Hepatocyte (in vitro differentiated cells): ENCODE results near the gene CALY. TPM values are rescaled to one million over a fixed set of nuclear protein-coding genes. Genes with fewer than 3 reads are reported as not detected.
A peak's percentile ranks its signal among the peaks of the same experiment; 100 is the strongest.

ENCODE experiments used
- DNase-seq: peaks from one replicate; pipeline ENCODE4 v3.0.0-alpha.2; 2016; ENCODE audit warnings: low spot score
- H2AFZ ChIP-seq: fragments of 200-600 bp; sonication (generic); 2 replicates; pipeline ENCODE4 v1.6.0; 2016; ENCODE audit warnings: antibody characterized with exemption, mild to moderate bottlenecking
- H3K27ac ChIP-seq: fragments of 200-600 bp; sonication (generic); 2 replicates; pipeline ENCODE4 v1.5.1; 2016; ENCODE audit warnings: mild to moderate bottlenecking
- H3K27me3 ChIP-seq: fragments of 200-600 bp; sonication (generic); 2 replicates; pipeline ENCODE4 v1.6.1; 2016
- H3K36me3 ChIP-seq: fragments of 200-600 bp; sonication (generic); replicated peaks from 2 replicates; pipeline ENCODE4 v1.5.1; 2016; ENCODE audit warnings: low read depth; ENCODE audit not compliant: insufficient read depth
- H3K4me1 ChIP-seq: fragments of 200-600 bp; sonication (generic); 2 replicates; pipeline ENCODE4 v1.5.1; 2016; ENCODE audit warnings: mild to moderate bottlenecking, moderate library complexity; ENCODE audit not compliant: insufficient read depth
- H3K4me2 ChIP-seq: fragments of 200-600 bp; sonication (generic); 2 replicates; pipeline ENCODE4 v1.6.0; 2016
- H3K4me3 ChIP-seq: fragments of 200-600 bp; sonication (generic); 2 replicates; pipeline ENCODE4 v1.5.1; 2016; ENCODE audit warnings: mild to moderate bottlenecking
- H3K79me2 ChIP-seq: fragments of 200-600 bp; sonication (generic); 2 replicates; pipeline ENCODE4 v1.6.0; 2017; ENCODE audit warnings: mild to moderate bottlenecking
- H3K9me2 ChIP-seq: fragments of 200-600 bp; sonication (generic); replicated peaks from 2 replicates; pipeline ENCODE4 v1.6.0; 2017; ENCODE audit warnings: mild to moderate bottlenecking; ENCODE audit not compliant: insufficient read depth
- H3K9me3 ChIP-seq: fragments of 200-600 bp; sonication (generic); 2 replicates; pipeline ENCODE4 v1.5.1; 2016; ENCODE audit warnings: low read depth, mild to moderate bottlenecking
- H4K20me1 ChIP-seq: fragments of 200-600 bp; sonication (generic); 2 replicates; pipeline ENCODE4 v1.6.0; 2016; ENCODE audit warnings: mild to moderate bottlenecking; ENCODE audit not compliant: insufficient read depth, poor library complexity, severe bottlenecking
- CTCF ChIP-seq: fragments of 200-600 bp; sonication (generic); IDR thresholded peaks from 2 replicates; pipeline ENCODE4 v1.5.1; 2016; ENCODE audit warnings: antibody characterized with exemption, mild to moderate bottlenecking; ENCODE audit not compliant: poor library complexity
- EZH2 ChIP-seq: fragments of 200-600 bp; sonication (generic); IDR thresholded peaks from 2 replicates; pipeline ENCODE4 v1.6.1; 2016; ENCODE audit warnings: antibody characterized with exemption, mild to moderate bottlenecking, borderline replicate concordance
- EZH2phosphoT487 ChIP-seq: fragments of 200-600 bp; sonication (generic); IDR thresholded peaks from one replicate; pipeline ENCODE4 v1.6.1; 2018; ENCODE audit warnings: antibody characterized with exemption, mild to moderate bottlenecking, low read depth, moderate library complexity; ENCODE audit not compliant: unreplicated experiment, severe bottlenecking
- WGBS: methylation state at CpG from one replicate; pipeline ENCODE4 v1.1.6; 2016; ENCODE audit warnings: low lambda C conversion rate; ENCODE audit errors: missing lambda C conversion rate; 5-methylcytosine and 5-hydroxymethylcytosine counted together
- polyA plus RNA-seq: library from polyadenylated mRNA; unstranded; fragments of >200 nt; fragmentation: Nextera tagmentation; extraction: Ambion mirVana; gene quantifications from 2 replicates; pipeline ENCODE4 v1.2.1, GENCODE V29; 2016
- total RNA-seq: library from RNA; depleted of rRNA; stranded (reverse); fragments of >200 nt; gene quantifications from 2 replicates; pipeline ENCODE4 v1.2.3, GENCODE V29; 2014

Gene CALY
- total and polyA plus RNA-seq, 2 experiments from 2014 or later: 2.3 to 3.7 TPM

GRCh38 chr10:133310399-133310755 lies 26.3 kb downstream of the CALY start:
- Histone ChIP-seq H3K27ac (no peak overlapping the region), H3K4me3 (no peak overlapping the region), H2AFZ (no peak overlapping the region), H3K4me2 (no peak overlapping the region), H4K20me1 (peaks cover 23% of the 10 kb centered on the region), H3K79me2 (peaks cover 30% of the 10 kb centered on the region), H3K9me3 (no peaks in the 10 kb centered on the region), H3K9me2 (no peaks in the 10 kb centered on the region), H3K4me1 (peaks cover 7% of the 10 kb centered on the region), H3K27me3 (no peaks in the 10 kb centered on the region), H3K36me3 (no peaks in the 10 kb centered on the region)
- 99% methylated on average over 16 of the region's 16 CpGs for WGBS
- no peak for DNase-seq
- TF ChIP-seq EZH2phosphoT487 (no peak), EZH2 (no peak), CTCF (no peak)

- no peak for DNase-seq
- Histone ChIP-seq H3K9me3 (no peaks in the 10 kb centered on the region), H4K20me1 (peaks cover 28% of the 10 kb centered on the region), H3K27me3 (no peaks in the 10 kb centered on the region), H3K4me1 (peaks cover 7% of the 10 kb centered on the region), H2AFZ (no peak overlapping the region), H3K27ac (no peak overlapping the region), H3K36me3 (no peaks in the 10 kb centered on the region), H3K4me2 (peak overlapping the region; percentile 95), H3K79me2 (peaks cover 35% of the 10 kb centered on the region), H3K4me3 (no peak overlapping the region), H3K9me2 (no peaks in the 10 kb centered on the region)
- 98% methylated on average over 33 of the region's 33 CpGs for WGBS
- TF ChIP-seq CTCF (no peak), EZH2phosphoT487 (no peak), EZH2 (no peak)
Observed at GRCh38 chr10:133309720-133310398, 26.8 kb downstream of the CALY start.

DNA sequence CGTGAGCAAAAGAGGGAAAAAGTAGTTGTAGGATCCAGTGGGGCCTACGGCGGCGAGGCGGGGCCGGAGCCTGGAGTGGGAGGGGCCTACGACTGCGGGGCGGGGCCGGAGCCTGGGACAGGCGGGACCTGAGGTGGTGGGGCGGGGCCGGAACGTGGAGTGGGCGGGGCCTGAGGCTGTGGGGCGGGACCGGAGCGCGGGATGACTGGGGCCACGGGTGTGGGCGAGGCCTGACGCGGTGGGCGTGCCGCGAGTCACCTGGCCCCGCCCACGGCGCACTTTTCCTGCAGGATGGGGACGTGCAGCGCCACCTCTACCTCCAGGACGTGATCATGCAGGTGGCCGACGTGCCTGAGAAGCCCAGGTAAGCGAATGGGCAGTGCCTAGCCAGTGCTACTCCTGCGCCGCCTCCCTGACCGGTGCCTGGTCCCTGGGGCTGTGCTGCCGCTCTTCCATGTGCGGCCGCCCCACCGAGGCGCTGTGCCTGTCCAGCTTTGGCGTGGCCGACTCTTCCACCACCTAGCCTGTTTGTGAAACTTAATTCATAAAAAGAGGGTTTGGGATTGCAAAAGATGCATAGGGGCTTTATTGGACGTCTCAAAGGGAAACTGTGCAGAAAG lies 27.5 kb downstream of the CALY start:
- WGBS: 71% methylated on average over 16 of the region's 46 CpGs
- H3K27ac ChIP-seq: peak overlapping the region; percentile 100
- no peaks in the 10 kb centered on the region for H3K9me2 ChIP-seq
- H3K9me3 ChIP-seq: no peaks in the 10 kb centered on the region
- H3K4me2 ChIP-seq: peak overlapping the region; percentile 95
- peak overlapping the region; percentile 100 for H3K4me3 ChIP-seq
- TF ChIP-seq CTCF (no peak), EZH2phosphoT487 (no peak), EZH2 (no peak)
- peak; percentile 96 for DNase-seq
- H2AFZ ChIP-seq: peak overlapping the region; percentile 97
- no peaks in the 10 kb centered on the region for H3K27me3 ChIP-seq
- peaks cover 42% of the 10 kb centered on the region for H3K79me2 ChIP-seq
- H3K36me3 ChIP-seq: no peaks in the 10 kb centered on the region
- H3K4me1 ChIP-seq: peaks cover 7% of the 10 kb centered on the region
- peaks cover 35% of the 10 kb centered on the region for H4K20me1 ChIP-seq
